Fibroblast of the aortic adventitia (primary cell): ENCODE data around the gene PDZD8. TPM values are rescaled to one million over a fixed set of nuclear protein-coding genes. Genes with fewer than 3 reads are reported as not detected.
"Not testable (repeated sequence)": the region's sequence is repeated elsewhere in the genome, so short reads cannot be mapped to it uniquely, and the experiment has no call there.

Source experiments
- DNase-seq: peaks from one replicate; pipeline ENCODE4 v3.0.0-alpha.2; 2010; ENCODE audit warnings: low read depth
- H3K4me3 ChIP-seq: 2 replicates; pipeline ENCODE4 v1.5.1; 2011; ENCODE audit warnings: low read depth, mild to moderate bottlenecking, control low read depth, low read length, moderate library complexity
- total RNA-seq: library from RNA; depleted of rRNA; stranded (reverse); fragments of >200 nt; gene quantifications from 2 replicates; pipeline ENCODE4 v1.2.3, GENCODE V29; 2012; ENCODE audit warnings: low replicate concordance
- TF ChIP-seq, protein P1 (sequence below): IDR thresholded peaks from 2 replicates; pipeline ENCODE4 v1.5.1; 2011; ENCODE audit warnings: mild to moderate bottlenecking, low read length, control low read depth, inconsistent platforms; ENCODE audit not compliant: insufficient read depth

PDZD8 gene
- total RNA-seq, 1 donor, result 42.2 TPM

DNA sequence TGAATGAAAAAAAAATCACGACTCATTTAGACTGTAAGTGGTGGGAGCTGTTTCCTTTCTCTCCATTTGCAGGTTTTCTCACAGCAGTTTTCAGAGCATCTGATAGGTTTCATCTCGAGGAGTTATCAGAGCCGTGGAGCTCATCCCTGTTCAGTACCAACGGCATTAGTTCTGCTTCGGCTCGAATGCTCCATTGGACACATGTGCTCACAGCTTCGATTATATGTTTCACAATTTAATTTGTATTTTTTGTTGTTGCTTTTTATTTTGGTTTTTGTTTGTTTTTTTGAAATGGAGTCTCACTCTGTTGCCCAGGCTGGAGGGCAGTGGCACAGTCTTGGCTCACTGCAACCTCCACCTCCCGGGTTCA lies 132.8 kb downstream of the PDZD8 start:
- TF ChIP-seq, protein P1, sequence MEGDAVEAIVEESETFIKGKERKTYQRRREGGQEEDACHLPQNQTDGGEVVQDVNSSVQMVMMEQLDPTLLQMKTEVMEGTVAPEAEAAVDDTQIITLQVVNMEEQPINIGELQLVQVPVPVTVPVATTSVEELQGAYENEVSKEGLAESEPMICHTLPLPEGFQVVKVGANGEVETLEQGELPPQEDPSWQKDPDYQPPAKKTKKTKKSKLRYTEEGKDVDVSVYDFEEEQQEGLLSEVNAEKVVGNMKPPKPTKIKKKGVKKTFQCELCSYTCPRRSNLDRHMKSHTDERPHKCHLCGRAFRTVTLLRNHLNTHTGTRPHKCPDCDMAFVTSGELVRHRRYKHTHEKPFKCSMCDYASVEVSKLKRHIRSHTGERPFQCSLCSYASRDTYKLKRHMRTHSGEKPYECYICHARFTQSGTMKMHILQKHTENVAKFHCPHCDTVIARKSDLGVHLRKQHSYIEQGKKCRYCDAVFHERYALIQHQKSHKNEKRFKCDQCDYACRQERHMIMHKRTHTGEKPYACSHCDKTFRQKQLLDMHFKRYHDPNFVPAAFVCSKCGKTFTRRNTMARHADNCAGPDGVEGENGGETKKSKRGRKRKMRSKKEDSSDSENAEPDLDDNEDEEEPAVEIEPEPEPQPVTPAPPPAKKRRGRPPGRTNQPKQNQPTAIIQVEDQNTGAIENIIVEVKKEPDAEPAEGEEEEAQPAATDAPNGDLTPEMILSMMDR, result no peak
- H3K4me3 ChIP-seq, result no peak overlapping the region
- no peak for DNase-seq

- no peak overlapping the region for H3K4me3 ChIP-seq
- DNase-seq, result no peak
- TF ChIP-seq, protein P1, result no peak
Observed at GRCh38 chr10:117241541-117242462, 133.4 kb downstream of the PDZD8 start.

DNA sequence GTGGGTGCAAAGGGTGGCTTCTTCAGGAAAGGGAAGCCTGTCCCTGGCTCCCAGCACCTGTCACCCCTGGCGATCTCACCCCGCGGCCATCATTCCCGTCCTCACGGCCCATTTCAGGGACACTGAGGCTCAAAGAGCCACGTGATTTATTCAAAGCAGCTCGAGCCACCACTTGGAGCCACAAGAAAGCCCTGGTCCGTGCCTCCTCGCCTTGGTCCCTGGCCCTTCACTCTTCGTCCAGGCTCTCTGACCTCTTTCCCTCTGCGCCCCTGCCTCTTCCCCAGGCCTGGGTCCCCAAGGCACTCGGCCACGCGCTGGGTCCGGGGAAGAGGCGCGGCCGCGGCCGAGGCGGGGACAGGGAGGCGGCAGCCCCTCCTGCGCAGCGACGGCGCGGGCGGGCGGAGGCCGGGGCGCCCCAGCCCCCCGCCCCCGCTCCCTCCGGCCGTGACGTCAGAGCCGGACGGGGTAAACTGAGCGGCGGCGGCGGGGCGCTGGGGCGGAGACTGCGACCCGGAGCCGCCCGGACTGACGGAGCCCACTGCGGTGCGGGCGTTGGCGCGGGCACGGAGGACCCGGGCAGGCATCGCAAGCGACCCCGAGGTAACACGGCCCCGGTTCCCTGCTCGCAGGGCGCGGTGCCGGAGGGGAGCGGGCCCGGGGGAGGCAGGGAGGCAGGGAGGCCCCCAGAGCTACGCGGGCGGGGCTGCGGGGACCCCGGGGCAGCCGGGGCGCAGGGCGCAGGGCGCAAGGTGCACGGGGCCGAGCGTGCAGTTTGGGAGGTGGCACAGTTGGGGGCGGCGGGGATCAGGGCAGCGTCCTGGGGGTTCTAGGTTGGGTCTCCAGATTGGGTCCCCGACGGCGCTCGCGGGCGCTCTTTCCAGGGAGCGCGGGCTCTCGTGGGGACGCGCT lies 134.4 kb downstream of the PDZD8 start, which contains the start of gene SLC18A2:
Gene SLC18A2, plus strand, starts transcription at position 494 of the 909 bp plus-strand sequence. CDS start 580 bp downstream, outside the sequence.
- no peak for DNase-seq
- no peak within 1 kb of the TSS for H3K4me3 ChIP-seq
- TF ChIP-seq, protein P1, result no peak

- H3K4me3 ChIP-seq, result no peak overlapping the region
- no peak for DNase-seq
- TF ChIP-seq, protein P1, result no peak
Observed at GRCh38 chr10:117239721-117240620, 135.3 kb downstream of the PDZD8 start.

DNA sequence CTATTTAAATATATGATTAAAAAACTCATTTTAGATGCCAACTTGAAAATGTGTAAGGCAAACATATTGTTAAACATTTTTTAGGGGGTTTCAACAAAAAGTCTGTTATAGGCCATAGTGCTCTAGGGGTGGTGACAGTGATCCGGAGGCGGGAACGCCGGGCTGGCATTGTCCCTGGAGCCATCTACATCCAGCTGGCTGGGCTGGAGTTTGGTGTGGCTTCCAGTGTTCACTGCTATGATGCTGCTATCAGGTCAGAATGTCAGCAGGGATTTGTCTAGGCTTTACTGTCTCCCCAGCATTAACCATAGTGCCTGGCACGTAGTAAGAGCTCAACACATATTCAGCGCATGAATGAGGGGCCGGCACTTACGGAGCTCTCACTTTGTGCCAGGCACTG lies 136.2 kb downstream of the PDZD8 start:
- no peak for DNase-seq
- TF ChIP-seq, protein P1, result no peak
- H3K4me3 ChIP-seq, result no peak overlapping the region

GRCh38 chr10:117237401-117237991 lies 137.7 kb downstream of the PDZD8 start:
- H3K4me3 ChIP-seq, result no peak overlapping the region
- no peak for DNase-seq
- TF ChIP-seq, protein P1, result no peak

DNA sequence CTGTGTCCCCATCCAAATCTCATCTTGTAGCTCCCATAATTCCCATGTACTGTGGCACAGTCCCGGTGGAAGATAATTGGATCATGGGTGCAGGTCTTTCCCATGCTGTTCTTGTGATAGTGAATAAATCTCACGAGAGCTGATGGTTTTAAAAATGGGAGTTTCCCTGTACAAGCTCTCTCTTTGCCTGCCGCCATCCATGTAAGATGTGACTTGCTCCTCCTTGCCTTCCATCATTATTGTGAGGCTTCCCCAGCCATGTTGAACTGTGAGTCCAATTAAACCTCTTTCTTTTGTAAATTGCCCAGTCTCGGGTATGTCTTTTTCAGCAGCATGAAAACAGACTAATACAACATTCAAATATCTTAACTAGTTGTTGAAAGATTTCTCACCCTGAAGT lies 145.1 kb downstream of the PDZD8 start:
- H3K4me3 ChIP-seq, DNase-seq: not testable (repeated sequence)
